Testis (tissue), 2 donors: ENCODE data around the gene PHTF1.

ENCODE experiments used
- CTCF ChIP-seq, 3 experiments: fragments of 450-650 bp in 2 of 3; fragments of 200-600 bp in 1 of 3; sonication (generic) in 1 of 3; IDR thresholded peaks; one replicate each; pipeline ENCODE4 v1.5.1; 2016 to 2019; ENCODE audit warnings: antibody characterized with exemption in 3 of 3, mild to moderate bottlenecking in 2 of 3, moderate library complexity in 1 of 3
- POLR2A ChIP-seq: fragments of 450-650 bp; IDR thresholded peaks from one replicate; pipeline ENCODE4 v1.6.1; 2017; ENCODE audit warnings: antibody characterized with exemption, mild to moderate bottlenecking, moderate library complexity

DNA sequence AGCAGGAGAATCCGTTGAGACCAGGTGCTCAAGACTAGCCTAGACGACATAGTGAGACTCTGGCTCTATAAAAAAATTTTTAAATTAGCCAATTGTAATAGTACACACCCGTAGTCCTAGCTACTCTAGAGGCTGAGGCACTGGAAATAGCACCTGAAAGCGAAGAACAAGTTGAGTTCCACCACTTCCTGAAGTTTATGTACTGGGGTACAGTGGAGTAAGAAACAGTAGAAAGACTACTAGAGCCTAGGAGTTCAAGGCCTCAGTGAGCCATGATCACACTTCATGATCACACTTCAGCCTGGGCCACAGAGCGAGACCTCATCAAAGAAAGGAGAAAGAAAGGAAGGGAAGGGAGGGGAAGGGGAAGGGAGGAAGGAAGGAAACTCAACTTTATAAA, 33.2 kb upstream of the PHTF1 start:
- TF ChIP-seq CTCF (IDR thresholded peaks at IDR 0.05) (no peak), POLR2A (no peak)
